ENCODE measurements around the gene TMEM250.
"Not testable (repeated sequence)": the region's sequence is repeated elsewhere in the genome, so short reads cannot be mapped to it uniquely, and the experiment has no call there.

GRCh38 chr9:136101615-136102074 is 17.0 kb downstream of the TMEM250 start:
- not testable (repeated sequence) for TF ChIP-seq CTCF (IDR thresholded peaks at IDR 0.05); ZFX (IDR thresholded peaks at IDR 0.05; ENCODE audit: borderline replicate concordance)

Measured in 22Rv1 (cell line).